SK-N-SH (cell line): ENCODE measurements around the gene HDAC8. TPM values are rescaled to one million over a fixed set of nuclear protein-coding genes. Genes with fewer than 3 reads are reported as not detected.

Source experiments
- CTCF ChIA-PET: fragments of 300-600, 350-600 bp; formaldehyde crosslinking; extraction: SDS; loops from one replicate; lab custom pipeline; 2021; lab: Yijun Ruan, JAX
- POLR2A ChIA-PET: fragments of 350-600 bp; sonication (Branson Sonifier 250); formaldehyde crosslinking; extraction: SDS; loops from one replicate; lab custom pipeline; 2020; ENCODE audit warnings: antibody characterized with exemption, inconsistent platforms; lab: Yijun Ruan, JAX
- DNase-seq: peaks from one replicate; pipeline ENCODE4 v3.0.0; 2012
- H2AFZ ChIP-seq: fragments of 200-600 bp; sonication (generic); 2 replicates; pipeline ENCODE4 v1.8.1; 2016; ENCODE audit warnings: antibody characterized with exemption, mild to moderate bottlenecking, low read depth
- H3F3A ChIP-seq: fragments of 200-600 bp; sonication (generic); replicated peaks from 2 replicates; pipeline ENCODE3; 2016; ENCODE audit warnings: antibody characterized with exemption, mild to moderate bottlenecking; ENCODE audit not compliant: insufficient read depth
- H3K27ac ChIP-seq, 2 experiments: fragments of 200-500 bp in 1 of 2; fragments of 200-600 bp in 1 of 2; sonication (Bioruptor generic) in 1 of 2; sonication (generic), shearing (Covaris generic) in 1 of 2; 2 replicates each; pipeline versions ENCODE4 v1.5.1 to v1.6.1; 2014 to 2016; ENCODE audit warnings: low read depth in 2 of 2, inconsistent platforms in 1 of 2, low read length in 1 of 2, mild to moderate bottlenecking in 1 of 2, mixed read lengths in 1 of 2
- H3K27me3 ChIP-seq: fragments of 200-600 bp; sonication (generic), shearing (Covaris generic); 2 replicates; pipeline ENCODE4 v1.6.1; 2016; ENCODE audit warnings: mixed run types; ENCODE audit not compliant: insufficient read depth
- H3K36me3 ChIP-seq, 2 experiments: fragments of 200-500 bp in 1 of 2; fragments of 200-600 bp in 1 of 2; sonication (Bioruptor generic) in 1 of 2; sonication (generic) in 1 of 2; replicated peaks in 1 of 2; 2 replicates each; pipeline versions ENCODE3 to v1.5.1; 2014 to 2016; ENCODE audit warnings: low read length in 1 of 2, mild to moderate bottlenecking in 1 of 2; ENCODE audit not compliant: insufficient read depth in 2 of 2, control insufficient read depth in 1 of 2
- H3K4me1 ChIP-seq, 2 experiments: fragments of 200-500 bp in 1 of 2; fragments of 200-600 bp in 1 of 2; sonication (Bioruptor generic) in 1 of 2; sonication (generic), shearing (Covaris generic) in 1 of 2; 2 replicates each; pipeline versions ENCODE4 v1.5.1 to v1.6.1; 2014 to 2016; ENCODE audit warnings: low read depth in 1 of 2, low read length in 1 of 2, mixed run types in 1 of 2; ENCODE audit not compliant: insufficient read depth in 2 of 2, control insufficient read depth in 1 of 2
- H3K4me2 ChIP-seq: fragments of 200-600 bp; sonication (generic), shearing (Covaris generic); 2 replicates; pipeline ENCODE4 v1.6.1; 2017; ENCODE audit warnings: mixed run types
- H3K4me3 ChIP-seq, 2 experiments: fragments of 200-500 bp in 1 of 2; fragments of 200-600 bp in 1 of 2; sonication (Bioruptor generic) in 1 of 2; sonication (generic), shearing (Covaris generic) in 1 of 2; 2 replicates each; pipeline versions ENCODE4 v1.5.1 to v1.8.1; 2014 to 2016; ENCODE audit warnings: low read depth in 2 of 2, inconsistent platforms in 1 of 2, low read length in 1 of 2, mild to moderate bottlenecking in 1 of 2, mixed read lengths in 1 of 2, moderate library complexity in 1 of 2
- H3K79me2 ChIP-seq: fragments of 200-600 bp; sonication (generic); 2 replicates; pipeline ENCODE4 v1.8.1; 2017; ENCODE audit warnings: mild to moderate bottlenecking; ENCODE audit not compliant: insufficient read depth
- H3K9ac ChIP-seq: fragments of 200-600 bp; sonication (generic); 2 replicates; pipeline ENCODE4 v1.6.1; 2017; ENCODE audit warnings: mixed run types
- H3K9me2 ChIP-seq: fragments of 200-600 bp; sonication (generic); 2 replicates; pipeline ENCODE4 v1.6.1; 2017; ENCODE audit warnings: mixed run types
- H3K9me3 ChIP-seq: fragments of 200-600 bp; sonication (generic); 2 replicates; pipeline ENCODE4 v1.6.1; 2017; ENCODE audit warnings: mixed run types, mild to moderate bottlenecking, moderate library complexity
- H4K20me1 ChIP-seq: fragments of 200-600 bp; sonication (generic); 2 replicates; pipeline ENCODE4 v1.6.1; 2017; ENCODE audit warnings: mild to moderate bottlenecking, mixed run types; ENCODE audit not compliant: insufficient read depth
- EP300 ChIP-seq, 2 experiments: IDR thresholded peaks; 2 replicates each; pipeline versions ENCODE4 v1.4.0 to v1.6.1; 2012; ENCODE audit warnings: borderline replicate concordance in 1 of 2, low read depth in 1 of 2, low read length in 1 of 2
- EZH2phosphoT487 ChIP-seq: fragments of 200-600 bp; sonication (generic); IDR thresholded peaks from 2 replicates; pipeline ENCODE4 v1.6.1; 2017; ENCODE audit warnings: low read depth, mixed run types, mild to moderate bottlenecking, antibody characterized with exemption, moderate library complexity, borderline replicate concordance
- FOXJ3 ChIP-seq: sonication (generic); formaldehyde crosslinking; IDR thresholded peaks from 2 replicates; pipeline ENCODE4 v1.5.1; 2020; ENCODE audit warnings: mild to moderate bottlenecking, missing genetic modification reagents
- GABPA ChIP-seq: IDR thresholded peaks from 2 replicates; pipeline ENCODE4 v1.4.0; 2012; ENCODE audit warnings: low read depth, mild to moderate bottlenecking
- GATA2 ChIP-seq: sonication (generic); formaldehyde crosslinking; IDR thresholded peaks from 2 replicates; pipeline ENCODE4 v1.5.0; 2020; ENCODE audit warnings: mild to moderate bottlenecking, missing genetic modification reagents
- MAX ChIP-seq: IDR thresholded peaks from 2 replicates; pipeline ENCODE4 v1.4.0; 2012; ENCODE audit warnings: low read depth
- MXI1 ChIP-seq: IDR thresholded peaks from 2 replicates; pipeline ENCODE4 v1.6.1; 2012; ENCODE audit warnings: mild to moderate bottlenecking, low read depth, low read length, improper control_type of control experiment
- NFIC ChIP-seq: IDR thresholded peaks from 2 replicates; pipeline ENCODE4 v1.4.0; 2012; ENCODE audit warnings: borderline replicate concordance
- NRF1 ChIP-seq: IDR thresholded peaks from 2 replicates; pipeline ENCODE4 v1.6.1; 2012; ENCODE audit warnings: low read depth, mild to moderate bottlenecking, low read length
- PBX3 ChIP-seq: IDR thresholded peaks from 2 replicates; pipeline ENCODE4; 2012
- POLR2AphosphoS5 ChIP-seq: IDR thresholded peaks from 2 replicates; pipeline ENCODE4 v1.6.1; 2012; ENCODE audit warnings: low read depth, low read length
- RAD21 ChIP-seq: IDR thresholded peaks from 2 replicates; pipeline ENCODE4 v1.6.1; 2012; ENCODE audit warnings: mild to moderate bottlenecking, low read length
- RFX5 ChIP-seq: IDR thresholded peaks from 2 replicates; pipeline ENCODE4 v1.6.1; 2012; ENCODE audit warnings: mild to moderate bottlenecking, improper control_type of control experiment, low read length
- RXRA ChIP-seq: IDR thresholded peaks from 2 replicates; pipeline ENCODE4 v1.4.0; 2012; ENCODE audit warnings: low read depth, mild to moderate bottlenecking, borderline replicate concordance
- SIN3A ChIP-seq: IDR thresholded peaks from 2 replicates; pipeline ENCODE4 v1.6.1; 2012; ENCODE audit warnings: low read depth, mild to moderate bottlenecking, low read length, moderate library complexity, borderline replicate concordance
- SMC3 ChIP-seq: IDR thresholded peaks from 2 replicates; pipeline ENCODE4 v1.6.1; 2012; ENCODE audit warnings: low read depth, low read length, improper control_type of control experiment
- TAF1 ChIP-seq: IDR thresholded peaks from 2 replicates; pipeline ENCODE4 v1.6.1; 2012; ENCODE audit warnings: low read depth, mild to moderate bottlenecking, low read length, moderate library complexity, borderline replicate concordance
- TCF12 ChIP-seq: IDR thresholded peaks from 2 replicates; pipeline ENCODE4 v1.4.0; 2012
- TEAD4 ChIP-seq: IDR thresholded peaks from 2 replicates; pipeline ENCODE4 v1.4.0; 2012; ENCODE audit warnings: mild to moderate bottlenecking, borderline replicate concordance; ENCODE audit not compliant: insufficient read depth
- USF1 ChIP-seq: IDR thresholded peaks from 2 replicates; pipeline ENCODE4 v1.4.0; 2012; ENCODE audit warnings: low read depth, borderline replicate concordance
- YY1 ChIP-seq: IDR thresholded peaks from 2 replicates; pipeline ENCODE4 v1.4.0; 2012; ENCODE audit warnings: low read depth, mild to moderate bottlenecking
- WGBS: methylation state at CpG from one replicate; pipeline ENCODE4 v1.1.6; 2017; ENCODE audit warnings: low lambda C conversion rate; 5-methylcytosine and 5-hydroxymethylcytosine counted together
- polyA plus RNA-seq, 3 experiments: library from polyadenylated mRNA; depleted of rRNA; stranded (reverse); fragments of >200 nt; gene quantifications; 2 replicates each; pipeline ENCODE4 v1.2.3, GENCODE V29; 2012

HDAC8 gene
- polyA plus RNA-seq, 1 of the 3 experiments (the other 2 are of a cell fraction): 30.6 TPM

- WGBS: 86% methylated on average over 8 of the region's 8 CpGs
Measured at GRCh38 chrX:72394518-72395170, 178.0 kb downstream of the HDAC8 start.

GRCh38 chrX:72393836-72394517 is 178.7 kb downstream of the HDAC8 start:
- Histone ChIP-seq H3K4me3 (no peak overlapping the region), H3K27ac (no peak overlapping the region), H3K4me1 (no peaks in the 10 kb centered on the region; a peak in 1 of 4 replicates), H3K79me2 (no peaks in the 10 kb centered on the region), H3K36me3 (peaks cover 0 to 8% of the 10 kb centered on the region in 2 experiments), H3K9me3 (no peaks in the 10 kb centered on the region), H3K4me2 (no peak overlapping the region), H2AFZ (no peak overlapping the region), H3F3A (no peaks in the 10 kb centered on the region), H3K9ac (no peak overlapping the region), H4K20me1 (no peaks in the 10 kb centered on the region), H3K9me2 (no peaks in the 10 kb centered on the region), H3K27me3 (no peaks in the 10 kb centered on the region)
- no peak for TF ChIP-seq PBX3
- TF ChIP-seq EZH2phosphoT487: no peak
- TF ChIP-seq YY1: no peak
- no peak for TF ChIP-seq EP300 (IDR thresholded peaks at IDR 0.05; ENCODE audit: borderline replicate concordance in 1 of 2, low read depth in 1 of 2, low read length in 1 of 2)
- TF ChIP-seq RAD21: no peak
- no peak for TF ChIP-seq MXI1
- TF ChIP-seq GATA2 (CRISPR knock-in tag): no peak
- TF ChIP-seq NFIC: no peak
- TF ChIP-seq SIN3A: no peak
- TF ChIP-seq FOXJ3 (CRISPR knock-in tag): no peak
- no peak for TF ChIP-seq RFX5
- no peak for TF ChIP-seq TCF12
- no peak for TF ChIP-seq TAF1
- TF ChIP-seq RXRA: no peak
- no peak for TF ChIP-seq POLR2AphosphoS5
- no peak for TF ChIP-seq GABPA
- TF ChIP-seq SMC3: no peak
- no peak for TF ChIP-seq TEAD4
- ChIA-PET CTCF (no interaction called here), POLR2A (no interaction called here)
- DNase-seq: no peak
- 87% methylated on average over 8 of the region's 8 CpGs for WGBS

More at GRCh38 chrX:72394518-72395170, 178.0 kb downstream of the HDAC8 start:
- Histone ChIP-seq H3K4me2 (no peak overlapping the region), H2AFZ (no peak overlapping the region), H3K9ac (no peak overlapping the region), H3K4me3 (no peak overlapping the region), H3F3A (no peaks in the 10 kb centered on the region)
- CTCF ChIA-PET: no interaction called here
- POLR2A ChIA-PET: no interaction called here
- DNase-seq: no peak
- TF ChIP-seq EZH2phosphoT487 (no peak), RFX5 (no peak), SIN3A (no peak), PBX3 (no peak), NRF1 (no peak), USF1 (no peak), POLR2AphosphoS5 (no peak), MAX (no peak)
- TF ChIP-seq, all 33 proteins: peak for 0
- no peak overlapping the region for H3K27ac ChIP-seq
- H3K36me3 ChIP-seq: peaks cover 0 to 8% of the 10 kb centered on the region in 2 experiments
- H4K20me1 ChIP-seq: no peaks in the 10 kb centered on the region
- no peaks in the 10 kb centered on the region for H3K9me3 ChIP-seq
- H3K4me1 ChIP-seq: no peaks in the 10 kb centered on the region; a peak in 1 of 4 replicates
- H3K27me3 ChIP-seq: no peaks in the 10 kb centered on the region
- no peaks in the 10 kb centered on the region for H3K79me2 ChIP-seq
- no peaks in the 10 kb centered on the region for H3K9me2 ChIP-seq
